ENCODE data around the gene SLC49A3. TPM values are rescaled to one million over a fixed set of nuclear protein-coding genes. Genes with fewer than 3 reads are reported as not detected.
A peak's percentile ranks its signal among the peaks of the same experiment; 100 is the strongest.

SLC49A3 gene
- total and polyA plus RNA-seq, 2 of the 4 experiments (the other 2 are of a cell fraction), result under 0.01 to 0.32 TPM

DNA sequence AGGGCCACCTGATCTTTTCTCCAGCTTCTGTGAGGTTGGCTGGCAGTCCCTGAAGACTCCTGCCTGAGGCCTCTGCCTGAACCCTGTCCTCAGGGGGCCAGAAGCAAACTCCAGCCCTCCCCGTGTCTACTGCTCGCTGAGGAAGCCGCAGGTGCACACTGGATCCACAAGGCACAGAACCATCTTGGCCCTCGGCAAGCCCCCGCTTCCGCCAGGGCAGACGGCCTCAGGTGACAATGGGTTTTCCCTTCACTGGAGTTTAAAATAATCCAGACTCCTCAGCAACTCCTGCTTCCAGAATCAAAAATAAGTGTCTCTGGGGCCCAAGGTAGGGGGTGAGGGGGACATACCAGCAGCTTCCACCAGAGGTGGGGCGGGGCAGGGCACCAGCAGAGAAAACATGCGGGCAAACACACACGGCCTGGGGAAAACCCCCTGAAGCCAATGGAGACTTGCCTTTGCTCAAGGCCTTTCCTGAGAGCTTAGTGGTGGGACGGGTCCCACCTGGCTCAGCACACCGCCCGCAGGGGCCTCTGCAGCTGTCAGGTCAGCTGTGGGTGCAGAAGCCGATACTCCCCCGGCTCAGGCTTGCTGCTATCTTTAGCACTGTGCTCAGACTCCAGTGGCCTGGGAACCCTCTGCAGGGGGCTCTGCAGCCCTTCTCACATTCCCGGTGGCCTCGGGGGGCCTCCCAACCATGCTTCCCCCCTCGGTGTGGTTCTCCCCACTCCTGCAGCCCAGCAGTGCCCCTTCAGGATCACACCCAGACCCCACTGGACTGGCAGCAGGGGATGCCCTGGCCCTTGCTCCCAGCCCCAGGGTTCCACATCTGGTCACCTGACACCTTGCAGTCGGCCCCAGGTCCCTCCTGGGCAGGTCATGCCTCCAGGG lies 12.7 kb downstream of the SLC49A3 start:
- Histone ChIP-seq H3K4me1 (ENCODE audit: control insufficient read depth, insufficient read depth, low read length) (peaks cover 12% of the 10 kb centered on the region), H3K9me3 (ENCODE audit: control insufficient read depth, insufficient read depth, low read length) (no peaks in the 10 kb centered on the region), H4K8ac (ENCODE audit: low read depth in 2 of 2, low read length in 2 of 2) (no peak overlapping the region; a peak in 1 of 4 replicates), H3K9ac (ENCODE audit: low read depth, low read length) (no peak overlapping the region), H3K36me3 (ENCODE audit: control insufficient read depth, insufficient read depth, low read length) (peaks cover 12% of the 10 kb centered on the region), H2AK5ac (ENCODE audit: low read depth, low read length) (no peak overlapping the region), H3K23ac (ENCODE audit: low read depth, low read length) (no peak overlapping the region), H2BK120ac (ENCODE audit: low read depth, low read length) (no peak overlapping the region), H3K56ac (ENCODE audit: extremely low read depth, insufficient read depth, low read length) (no peak overlapping the region), H2AK9ac (replicated peaks; ENCODE audit: low read depth, low read length, poor library complexity) (no peak overlapping the region), H3K4me3 (ENCODE audit: insufficient read depth, low read depth, low read length) (no peak overlapping the region), H3K27ac (ENCODE audit: insufficient read depth, low read length) (no peak overlapping the region), H4K5ac (ENCODE audit: low read depth, low read length) (no peak overlapping the region), H3K14ac (replicated peaks; ENCODE audit: low read depth, low read length) (no peak overlapping the region), H3K9me1 (ENCODE audit: insufficient read depth, low read length) (peaks cover 4% of the 10 kb centered on the region; the same call in 1 of the 2 replicates), H3K4ac (ENCODE audit: low read depth, low read length) (no peak overlapping the region), H4K91ac (ENCODE audit: insufficient read depth, low read depth, low read length) (no peak overlapping the region), H3K27me3 (ENCODE audit: control insufficient read depth, insufficient read depth, low read length) (no peaks in the 10 kb centered on the region), H2BK5ac (ENCODE audit: low read depth, low read length, poor library complexity, severe bottlenecking) (no peak overlapping the region), H2AFZ (replicated peaks; ENCODE audit: low read length, poor library complexity) (no peak overlapping the region), H2BK15ac (ENCODE audit: low read depth, low read length) (no peak overlapping the region), H3K4me2 (ENCODE audit: low read depth, low read length) (no peak overlapping the region), H4K20me1 (ENCODE audit: insufficient read depth, low read length) (no peaks in the 10 kb centered on the region), H3K79me1 (ENCODE audit: low read depth in 1 of 2, low read length in 2 of 2) (peaks cover 17 to 27% of the 10 kb centered on the region in 2 experiments; a peak in 3 of 4 replicates), H2BK20ac (ENCODE audit: low read depth, low read length) (no peak overlapping the region), H3K18ac (ENCODE audit: low read depth, low read length) (no peak overlapping the region)
- intact Hi-C loops (cut with micrococcal nuclease) (loop anchor here (10.0 kb wide), 1 partner anchor 341 kb away; the partner anchor contains the start of gene ZNF141), in situ Hi-C loops (cut with MboI; ENCODE audit: low sequenced_read_pairs) (no loop called here), dilution Hi-C loops (cut with HindIII; ENCODE audit: low sequenced_read_pairs, unreplicated experiment) (no loop called here)
- DNase-seq, result no peak
- ChIA-PET POLR2A (ENCODE audit: unreplicated experiment) (no interaction called here), CTCF (no interaction called here)
- BruUV-seq (replicated peaks), result TSS peak; percentile 29
- TF ChIP-seq RAD21 (IDR thresholded peaks at IDR 0.05; ENCODE audit: low read length) (no peak), RCOR1 (IDR thresholded peaks at IDR 0.05; ENCODE audit: insufficient replicate concordance, low read length) (no peak), FOS (IDR thresholded peaks at IDR 0.05; ENCODE audit: low read depth, low read length) (no peak), MAZ (IDR thresholded peaks at IDR 0.05; ENCODE audit: borderline replicate concordance, low read depth, low read length) (no peak), CEBPB (IDR thresholded peaks at IDR 0.05; ENCODE audit: low read depth, low read length) (no peak)
- TF ChIP-seq, protein P1, sequence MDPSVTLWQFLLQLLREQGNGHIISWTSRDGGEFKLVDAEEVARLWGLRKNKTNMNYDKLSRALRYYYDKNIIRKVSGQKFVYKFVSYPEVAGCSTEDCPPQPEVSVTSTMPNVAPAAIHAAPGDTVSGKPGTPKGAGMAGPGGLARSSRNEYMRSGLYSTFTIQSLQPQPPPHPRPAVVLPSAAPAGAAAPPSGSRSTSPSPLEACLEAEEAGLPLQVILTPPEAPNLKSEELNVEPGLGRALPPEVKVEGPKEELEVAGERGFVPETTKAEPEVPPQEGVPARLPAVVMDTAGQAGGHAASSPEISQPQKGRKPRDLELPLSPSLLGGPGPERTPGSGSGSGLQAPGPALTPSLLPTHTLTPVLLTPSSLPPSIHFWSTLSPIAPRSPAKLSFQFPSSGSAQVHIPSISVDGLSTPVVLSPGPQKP (IDR thresholded peaks at IDR 0.05; ENCODE audit: borderline replicate concordance, low read depth, low read length), result no peak
- 85% methylated on average over 8 of the region's 19 CpGs; no CpG with 5 or more reads in 1 of the 2 experiments for WGBS, 2 experiments (ENCODE audit: extremely low coverage in 2 of 2, insufficient read length in 1 of 2)
- ATAC-seq (ENCODE audit: low read depth), result no peak
